Omental fat pad (tissue), 4 donors: ENCODE measurements around the gene TBC1D23. TPM values are rescaled to one million over a fixed set of nuclear protein-coding genes. Genes with fewer than 3 reads are reported as not detected.
"Not testable (repeated sequence)": the region's sequence is repeated elsewhere in the genome, so short reads cannot be mapped to it uniquely, and the experiment has no call there.

ENCODE experiments used
- ATAC-seq: fragments of 150-250 bp; one replicate; pipeline ENCODE4 v1.9.1; 2016; ENCODE audit warnings: mild to moderate bottlenecking, moderate library complexity; ENCODE audit not compliant: low FRiP score
- DNase-seq: peaks from one replicate; pipeline ENCODE4 v3.0.0-alpha.2; 2019; ENCODE audit warnings: low spot score
- CTCF ChIP-seq, 3 donors: fragments of 450-650 bp; IDR thresholded peaks; one replicate each; pipeline ENCODE4 v1.5.1; 2016 to 2017; ENCODE audit warnings: antibody characterized with exemption in 3 of 3, mild to moderate bottlenecking in 3 of 3, moderate library complexity in 2 of 3
- total RNA-seq, 4 donors: library from RNA; depleted of rRNA; stranded (reverse); fragments of >200 nt; gene quantifications; one replicate each; pipeline ENCODE4 v1.1.0, GENCODE V29; 2016

Gene TBC1D23
- total RNA-seq, 4 donors from 2014 or later, result 27.8 to 47.3 (median 31.5) TPM

GRCh38 chr3:100317912-100318311 is 57.1 kb downstream of the TBC1D23 start:
- TF ChIP-seq CTCF (IDR thresholded peaks at IDR 0.05), result no peak
- ATAC-seq, result no peak
- no peak for DNase-seq

GRCh38 chr3:100319951-100320350 is 59.2 kb downstream of the TBC1D23 start:
- no peak for TF ChIP-seq CTCF (IDR thresholded peaks at IDR 0.05)
- ATAC-seq (no peak), DNase-seq (no peak)

- DNase-seq (no peak), ATAC-seq (no peak)
- TF ChIP-seq CTCF (IDR thresholded peaks at IDR 0.05), result no peak
These were observed 63.3 kb downstream of the TBC1D23 start for GRCh38 chr3:100324044-100324443.

- ATAC-seq (no peak), DNase-seq (no peak)
- no peak for TF ChIP-seq CTCF (IDR thresholded peaks at IDR 0.05)
These were observed 65.0 kb downstream of the TBC1D23 start for GRCh38 chr3:100325827-100326226.

GRCh38 chr3:100327377-100327776 is 66.6 kb downstream of the TBC1D23 start:
- ATAC-seq, DNase-seq: not testable (repeated sequence)

GRCh38 chr3:100329800-100330489 is 69.2 kb downstream of the TBC1D23 start:
- no peak for DNase-seq
- TF ChIP-seq CTCF (IDR thresholded peaks at IDR 0.05), result no peak
- ATAC-seq, result no peak

- no peak for TF ChIP-seq CTCF (IDR thresholded peaks at IDR 0.05)
- DNase-seq (no peak), ATAC-seq (no peak)
These were observed 69.9 kb downstream of the TBC1D23 start for GRCh38 chr3:100330651-100331050.
